Spinal cord (tissue), 10 donors: Measurements from ENCODE around the gene PLEKHG1. TPM values are rescaled to one million over a fixed set of nuclear protein-coding genes. Genes with fewer than 3 reads are reported as not detected.

Experiments
- DNase-seq, 6 donors: peaks; one replicate each; pipeline versions ENCODE4 v3.0.0 to v3.0.0-alpha.2; 2013 to 2015; ENCODE audit warnings: low spot score in 6 of 6, low read depth in 4 of 6
- H3K27ac ChIP-seq: one replicate; pipeline ENCODE4 v1.5.1; 2013; ENCODE audit warnings: low read depth, low read length, control low read depth
- H3K27me3 ChIP-seq: one replicate; pipeline ENCODE4 v1.6.1; 2013; ENCODE audit warnings: low read length; ENCODE audit not compliant: control insufficient read depth, insufficient read depth
- H3K36me3 ChIP-seq: one replicate; pipeline ENCODE4 v1.6.1; 2013; ENCODE audit warnings: low read length; ENCODE audit not compliant: control insufficient read depth, insufficient read depth
- H3K4me1 ChIP-seq: one replicate; pipeline ENCODE4 v1.6.1; 2013; ENCODE audit warnings: low read length; ENCODE audit not compliant: control insufficient read depth, insufficient read depth
- H3K4me3 ChIP-seq: one replicate; pipeline ENCODE4 v1.5.1; 2013; ENCODE audit warnings: low read depth, low read length, control low read depth
- H3K9me3 ChIP-seq: one replicate; pipeline ENCODE4 v1.6.1; 2013; ENCODE audit warnings: low read length; ENCODE audit not compliant: control insufficient read depth, insufficient read depth
- WGBS: methylation state at CpG from one replicate; pipeline ENCODE4 v1.1.5; 2013; ENCODE audit warnings: missing lambda C conversion rate; ENCODE audit not compliant: insufficient coverage; 5-methylcytosine and 5-hydroxymethylcytosine counted together
- long read RNA-seq, 4 donors: transcript quantifications; one replicate each; lab custom pipeline, GENCODE V29; 2026
- polyA plus RNA-seq, 2 donors: library from polyadenylated mRNA; unstranded; fragments of 120-200 nt; gene quantifications; one replicate each; pipeline ENCODE4 v1.2.1, GENCODE V29; 2013; ENCODE audit not compliant: insufficient read length in 2 of 2
- total RNA-seq, 2 donors: library from RNA; depleted of rRNA in 1 of 2; stranded (reverse); fragments of 120-200 nt in 1 of 2; fragments of >200 nt in 1 of 2; gene quantifications; one replicate each; pipeline versions ENCODE4 v1.2.3 to v1.2.4, GENCODE V29; 2013 to 2014
- donor health status: healthy.

PLEKHG1 gene
- total RNA-seq (10 to 100 TPM; 33.2 to 34.4 TPM), polyA plus RNA-seq (10 to 100 TPM; 22.7 to 24.6 TPM)
- long read RNA-seq, donor 1, result 0 reads
- long read RNA-seq, donor 2, result 0 reads
- long read RNA-seq, donor 3, partial matches to known transcripts, result 5 of 5 reads
- long read RNA-seq, donor 3, other reads (novel, unspliced or antisense), result 0 of 5 reads
- long read RNA-seq, donor 4, partial matches to known transcripts, result 7 of 7 reads
- long read RNA-seq, donor 4, other reads (novel, unspliced or antisense), result 0 of 7 reads

GRCh38 chr6:150599199-150600009 is at the start of gene PLEKHG1:
Gene PLEKHG1 (plus strand): TSS chr6:150599885. CDS start chr6:150733682, 133,797 bp downstream.
- 5% methylated on average over 44 of the region's 54 CpGs for WGBS

GRCh38 chr6:150550244-150550643 is 49.4 kb upstream of the PLEKHG1 start:
- H3K27me3 ChIP-seq, result no peaks in the 10 kb centered on the region
- no peak for DNase-seq
- 100% methylated on average over 2 of the region's 5 CpGs for WGBS
- no peak overlapping the region for H3K4me3 ChIP-seq
- no peaks in the 10 kb centered on the region for H3K36me3 ChIP-seq
- no peak overlapping the region for H3K27ac ChIP-seq
- H3K4me1 ChIP-seq, result peaks cover 10% of the 10 kb centered on the region
- no peaks in the 10 kb centered on the region for H3K9me3 ChIP-seq

More at GRCh38 chr6:150599199-150600009, at the start of gene PLEKHG1:
- Histone ChIP-seq H3K27me3 (peaks cover 5% of the 10 kb centered on the region), H3K27ac (peak within 1 kb of the TSS; percentile 93), H3K36me3 (no peaks in the 10 kb centered on the region), H3K4me1 (peaks cover 3% of the 10 kb centered on the region), H3K9me3 (no peaks in the 10 kb centered on the region), H3K4me3 (peak within 1 kb of the TSS; percentile 83)
- DNase-seq, result peak in 2 of 6 donors; percentile 80 to 81

GRCh38 chr6:150557043-150557599 is 42.6 kb upstream of the PLEKHG1 start:
- no peak for DNase-seq
- Histone ChIP-seq H3K27ac (no peak overlapping the region), H3K9me3 (no peaks in the 10 kb centered on the region), H3K27me3 (no peaks in the 10 kb centered on the region), H3K4me3 (no peak overlapping the region), H3K4me1 (no peaks in the 10 kb centered on the region), H3K36me3 (no peaks in the 10 kb centered on the region)
- 71% methylated on average over 2 of the region's 5 CpGs for WGBS

- no peak for DNase-seq
- no peaks in the 10 kb centered on the region for H3K4me1 ChIP-seq
- no peaks in the 10 kb centered on the region for H3K9me3 ChIP-seq
- no peak overlapping the region for H3K4me3 ChIP-seq
- 72% methylated on average over 3 of the region's 6 CpGs for WGBS
- H3K36me3 ChIP-seq, result no peaks in the 10 kb centered on the region
- H3K27ac ChIP-seq, result no peak overlapping the region
- no peaks in the 10 kb centered on the region for H3K27me3 ChIP-seq
Observed at GRCh38 chr6:150560004-150560883, 39.4 kb upstream of the PLEKHG1 start.

GRCh38 chr6:150560884-150561219 is 38.8 kb upstream of the PLEKHG1 start:
- WGBS, result 96% methylated on average over 3 of the region's 6 CpGs
- H3K4me3 ChIP-seq, result no peak overlapping the region
- no peaks in the 10 kb centered on the region for H3K27me3 ChIP-seq
- H3K4me1 ChIP-seq, result no peaks in the 10 kb centered on the region
- H3K27ac ChIP-seq, result no peak overlapping the region
- DNase-seq, result no peak
- no peaks in the 10 kb centered on the region for H3K36me3 ChIP-seq
- H3K9me3 ChIP-seq, result no peaks in the 10 kb centered on the region

- no peak overlapping the region for H3K4me3 ChIP-seq
- no peak for DNase-seq
- no peaks in the 10 kb centered on the region for H3K36me3 ChIP-seq
- no peaks in the 10 kb centered on the region for H3K9me3 ChIP-seq
- no peaks in the 10 kb centered on the region for H3K27me3 ChIP-seq
- H3K27ac ChIP-seq, result no peak overlapping the region
- no CpG with 5 or more reads among the region's 2 CpGs for WGBS
- peaks cover 9% of the 10 kb centered on the region for H3K4me1 ChIP-seq
Observed at GRCh38 chr6:150565945-150566344, 33.7 kb upstream of the PLEKHG1 start.

GRCh38 chr6:150566486-150566885 is 33.2 kb upstream of the PLEKHG1 start:
- Histone ChIP-seq H3K27ac (no peak overlapping the region), H3K4me1 (peaks cover 9% of the 10 kb centered on the region), H3K9me3 (no peaks in the 10 kb centered on the region), H3K4me3 (no peak overlapping the region), H3K36me3 (no peaks in the 10 kb centered on the region), H3K27me3 (no peaks in the 10 kb centered on the region)
- no peak for DNase-seq

GRCh38 chr6:150567380-150567779 is 32.3 kb upstream of the PLEKHG1 start:
- Histone ChIP-seq H3K36me3 (no peaks in the 10 kb centered on the region), H3K27ac (peak overlapping the region; percentile 22), H3K4me1 (peaks cover 9% of the 10 kb centered on the region), H3K9me3 (no peaks in the 10 kb centered on the region), H3K4me3 (no peak overlapping the region), H3K27me3 (no peaks in the 10 kb centered on the region)
- no CpG with 5 or more reads among the region's 3 CpGs for WGBS
- peak in 5 of 6 donors; percentile 36 to 85 (median 47) for DNase-seq

- Histone ChIP-seq H3K9me3 (no peaks in the 10 kb centered on the region), H3K27me3 (no peaks in the 10 kb centered on the region), H3K27ac (peak overlapping the region; percentile 26), H3K4me3 (no peak overlapping the region), H3K4me1 (peaks cover 9% of the 10 kb centered on the region), H3K36me3 (no peaks in the 10 kb centered on the region)
- WGBS, result 35% methylated on average over 2 of the region's 3 CpGs
- DNase-seq, result peak in 2 of 6 donors; percentile 23 to 51
Observed at GRCh38 chr6:150567823-150568383, 31.8 kb upstream of the PLEKHG1 start.
